Measurements from ENCODE around the gene MYNN.
"Not testable (repeated sequence)": the region's sequence is repeated elsewhere in the genome, so short reads cannot be mapped to it uniquely, and the experiment has no call there.

DNA sequence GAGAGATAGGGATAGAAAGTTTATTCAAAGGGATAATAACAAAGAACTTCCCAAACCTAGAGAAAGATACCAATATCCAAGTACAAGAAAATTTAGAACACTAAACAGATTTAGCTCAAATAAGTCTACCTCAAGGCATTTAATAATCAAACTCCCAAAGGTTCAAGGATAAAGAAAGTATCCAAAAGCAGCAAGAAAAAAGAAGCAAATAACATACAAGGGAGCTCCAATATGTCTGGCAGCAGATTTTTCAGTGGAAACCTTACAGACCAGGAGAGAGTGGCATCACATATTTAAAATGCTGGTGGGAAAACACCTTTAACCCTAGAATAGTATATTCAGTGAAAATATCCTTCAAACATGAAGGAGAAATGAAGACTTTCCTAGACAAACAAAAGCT is 41.3 kb upstream of the MYNN start:
- TF ChIP-seq, protein P1, sequence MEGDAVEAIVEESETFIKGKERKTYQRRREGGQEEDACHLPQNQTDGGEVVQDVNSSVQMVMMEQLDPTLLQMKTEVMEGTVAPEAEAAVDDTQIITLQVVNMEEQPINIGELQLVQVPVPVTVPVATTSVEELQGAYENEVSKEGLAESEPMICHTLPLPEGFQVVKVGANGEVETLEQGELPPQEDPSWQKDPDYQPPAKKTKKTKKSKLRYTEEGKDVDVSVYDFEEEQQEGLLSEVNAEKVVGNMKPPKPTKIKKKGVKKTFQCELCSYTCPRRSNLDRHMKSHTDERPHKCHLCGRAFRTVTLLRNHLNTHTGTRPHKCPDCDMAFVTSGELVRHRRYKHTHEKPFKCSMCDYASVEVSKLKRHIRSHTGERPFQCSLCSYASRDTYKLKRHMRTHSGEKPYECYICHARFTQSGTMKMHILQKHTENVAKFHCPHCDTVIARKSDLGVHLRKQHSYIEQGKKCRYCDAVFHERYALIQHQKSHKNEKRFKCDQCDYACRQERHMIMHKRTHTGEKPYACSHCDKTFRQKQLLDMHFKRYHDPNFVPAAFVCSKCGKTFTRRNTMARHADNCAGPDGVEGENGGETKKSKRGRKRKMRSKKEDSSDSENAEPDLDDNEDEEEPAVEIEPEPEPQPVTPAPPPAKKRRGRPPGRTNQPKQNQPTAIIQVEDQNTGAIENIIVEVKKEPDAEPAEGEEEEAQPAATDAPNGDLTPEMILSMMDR (IDR thresholded peaks at IDR 0.05; ENCODE audit: low read depth, low read length, missing input control) = not testable (repeated sequence)
- TF ChIP-seq EGR1 (IDR thresholded peaks at IDR 0.05; ENCODE audit: low read depth in 2 of 2); RAD21 (IDR thresholded peaks at IDR 0.05); TAF1 (conservative IDR thresholded peaks at IDR 0.05); YY1 (IDR thresholded peaks at IDR 0.05); SP1 (IDR thresholded peaks at IDR 0.05); JUND (IDR thresholded peaks at IDR 0.05); FOXA1 (IDR thresholded peaks at IDR 0.05): not testable (repeated sequence)
- TF ChIP-seq, protein P2, sequence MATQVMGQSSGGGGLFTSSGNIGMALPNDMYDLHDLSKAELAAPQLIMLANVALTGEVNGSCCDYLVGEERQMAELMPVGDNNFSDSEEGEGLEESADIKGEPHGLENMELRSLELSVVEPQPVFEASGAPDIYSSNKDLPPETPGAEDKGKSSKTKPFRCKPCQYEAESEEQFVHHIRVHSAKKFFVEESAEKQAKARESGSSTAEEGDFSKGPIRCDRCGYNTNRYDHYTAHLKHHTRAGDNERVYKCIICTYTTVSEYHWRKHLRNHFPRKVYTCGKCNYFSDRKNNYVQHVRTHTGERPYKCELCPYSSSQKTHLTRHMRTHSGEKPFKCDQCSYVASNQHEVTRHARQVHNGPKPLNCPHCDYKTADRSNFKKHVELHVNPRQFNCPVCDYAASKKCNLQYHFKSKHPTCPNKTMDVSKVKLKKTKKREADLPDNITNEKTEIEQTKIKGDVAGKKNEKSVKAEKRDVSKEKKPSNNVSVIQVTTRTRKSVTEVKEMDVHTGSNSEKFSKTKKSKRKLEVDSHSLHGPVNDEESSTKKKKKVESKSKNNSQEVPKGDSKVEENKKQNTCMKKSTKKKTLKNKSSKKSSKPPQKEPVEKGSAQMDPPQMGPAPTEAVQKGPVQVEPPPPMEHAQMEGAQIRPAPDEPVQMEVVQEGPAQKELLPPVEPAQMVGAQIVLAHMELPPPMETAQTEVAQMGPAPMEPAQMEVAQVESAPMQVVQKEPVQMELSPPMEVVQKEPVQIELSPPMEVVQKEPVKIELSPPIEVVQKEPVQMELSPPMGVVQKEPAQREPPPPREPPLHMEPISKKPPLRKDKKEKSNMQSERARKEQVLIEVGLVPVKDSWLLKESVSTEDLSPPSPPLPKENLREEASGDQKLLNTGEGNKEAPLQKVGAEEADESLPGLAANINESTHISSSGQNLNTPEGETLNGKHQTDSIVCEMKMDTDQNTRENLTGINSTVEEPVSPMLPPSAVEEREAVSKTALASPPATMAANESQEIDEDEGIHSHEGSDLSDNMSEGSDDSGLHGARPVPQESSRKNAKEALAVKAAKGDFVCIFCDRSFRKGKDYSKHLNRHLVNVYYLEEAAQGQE (IDR thresholded peaks at IDR 0.05) = not testable (repeated sequence)
- TF ChIP-seq, protein P3, sequence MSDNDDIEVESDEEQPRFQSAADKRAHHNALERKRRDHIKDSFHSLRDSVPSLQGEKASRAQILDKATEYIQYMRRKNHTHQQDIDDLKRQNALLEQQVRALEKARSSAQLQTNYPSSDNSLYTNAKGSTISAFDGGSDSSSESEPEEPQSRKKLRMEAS (IDR thresholded peaks at IDR 0.05) = not testable (repeated sequence)
- TF ChIP-seq, protein P4, sequence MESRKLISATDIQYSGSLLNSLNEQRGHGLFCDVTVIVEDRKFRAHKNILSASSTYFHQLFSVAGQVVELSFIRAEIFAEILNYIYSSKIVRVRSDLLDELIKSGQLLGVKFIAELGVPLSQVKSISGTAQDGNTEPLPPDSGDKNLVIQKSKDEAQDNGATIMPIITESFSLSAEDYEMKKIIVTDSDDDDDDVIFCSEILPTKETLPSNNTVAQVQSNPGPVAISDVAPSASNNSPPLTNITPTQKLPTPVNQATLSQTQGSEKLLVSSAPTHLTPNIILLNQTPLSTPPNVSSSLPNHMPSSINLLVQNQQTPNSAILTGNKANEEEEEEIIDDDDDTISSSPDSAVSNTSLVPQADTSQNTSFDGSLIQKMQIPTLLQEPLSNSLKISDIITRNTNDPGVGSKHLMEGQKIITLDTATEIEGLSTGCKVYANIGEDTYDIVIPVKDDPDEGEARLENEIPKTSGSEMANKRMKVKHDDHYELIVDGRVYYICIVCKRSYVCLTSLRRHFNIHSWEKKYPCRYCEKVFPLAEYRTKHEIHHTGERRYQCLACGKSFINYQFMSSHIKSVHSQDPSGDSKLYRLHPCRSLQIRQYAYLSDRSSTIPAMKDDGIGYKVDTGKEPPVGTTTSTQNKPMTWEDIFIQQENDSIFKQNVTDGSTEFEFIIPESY (IDR thresholded peaks at IDR 0.05) = not testable (repeated sequence)

Measured in liver (tissue), 3 donors.